ENCODE results near the gene SLC2A8. TPM values are rescaled to one million over a fixed set of nuclear protein-coding genes. Genes with fewer than 3 reads are reported as not detected.
A peak's percentile ranks its signal among the peaks of the same experiment; 100 is the strongest.

SLC2A8 gene
- total RNA-seq, result 10 to 100 TPM in 5 of 6 donors, 1 to 10 TPM in 1; 7.0 to 27.4 (median 20.2) TPM

GRCh38 chr9:127396808-127397645, at the start of gene SLC2A8:
TSS of gene SLC2A8 (plus strand) at chr9:127397169. CDS start at chr9:127397231, 62 bp downstream.
- peak; percentile 97 to 99 for ATAC-seq (ENCODE audit: low FRiP score in 2 of 2)
- no peaks in the 10 kb centered on the region for H3K27me3 ChIP-seq
- peak within 1 kb of the TSS; percentile 83 to 88 (median 86) for H3K27ac ChIP-seq
- no peak for TF ChIP-seq EP300 (IDR thresholded peaks at IDR 0.05)
- TF ChIP-seq POLR2A (IDR thresholded peaks at IDR 0.05), result peak in 3 of 4 donors; percentile 31 to 83 (median 78)
- peak in 5 of 6 experiments; percentile 25 to 71 (median 40) for TF ChIP-seq CTCF (IDR thresholded peaks at IDR 0.05)
- TF ChIP-seq POLR2AphosphoS5 (IDR thresholded peaks at IDR 0.05), result peak; percentile 51 to 78
- WGBS, 2 donors, result 1 to 2% methylated on average over 9 to 48 of the region's 87 CpGs
- H3K4me1 ChIP-seq, result peaks cover 13 to 29% (median 19%) of the 10 kb centered on the region in 4 donors
- peak within 1 kb of the TSS; percentile 79 to 96 (median 94) for H3K4me3 ChIP-seq
- peak; percentile 96 to 99 for DNase-seq
- no peaks in the 10 kb centered on the region for H3K9me3 ChIP-seq
- H3K36me3 ChIP-seq, result peaks cover 0 to 13% (median 9%) of the 10 kb centered on the region in 4 donors

- TF ChIP-seq CTCF (IDR thresholded peaks at IDR 0.05) (peak in 4 of 6 experiments; percentile 22 to 55 (median 37)), EP300 (IDR thresholded peaks at IDR 0.05) (no peak), POLR2A (IDR thresholded peaks at IDR 0.05) (no peak)
- Histone ChIP-seq H3K27ac (no peak overlapping the region), H3K27me3 (no peaks in the 10 kb centered on the region), H3K9me3 (no peaks in the 10 kb centered on the region), H3K36me3 (no peaks in the 10 kb centered on the region), H3K4me1 (no peaks in the 10 kb centered on the region), H3K4me3 (no peak overlapping the region)
- DNase-seq (no peak), ATAC-seq (ENCODE audit: low FRiP score in 2 of 2) (no peak)
- whole genome bisulfite sequencing, 2 donors, result 74 to 81% methylated on average over 8 of the region's 8 CpGs
These were observed 48.9 kb upstream of the SLC2A8 start for GRCh38 chr9:127347831-127348776.

GRCh38 chr9:127349483-127350113, 47.4 kb upstream of the SLC2A8 start:
- WGBS, 2 donors, result 92 to 95% methylated on average over 12 of the region's 12 CpGs
- H3K4me1 ChIP-seq, result no peaks in the 10 kb centered on the region
- ATAC-seq (ENCODE audit: low FRiP score in 2 of 2), result no peak

More at GRCh38 chr9:127349483-127350113, 47.4 kb upstream of the SLC2A8 start:
- TF ChIP-seq CTCF (IDR thresholded peaks at IDR 0.05) (no peak), EP300 (IDR thresholded peaks at IDR 0.05) (no peak), POLR2A (IDR thresholded peaks at IDR 0.05) (no peak), POLR2AphosphoS5 (IDR thresholded peaks at IDR 0.05) (no peak)
- H3K36me3 ChIP-seq, result no peaks in the 10 kb centered on the region
- DNase-seq, result peak in 1 of 2 donors; percentile 32
- no peak overlapping the region for H3K4me3 ChIP-seq
- H3K9me3 ChIP-seq, result no peaks in the 10 kb centered on the region
- no peaks in the 10 kb centered on the region for H3K27me3 ChIP-seq
- H3K27ac ChIP-seq, result no peak overlapping the region
